Liver (tissue), 9 donors: ENCODE results near the gene TRIM41. TPM values are rescaled to one million over a fixed set of nuclear protein-coding genes. Genes with fewer than 3 reads are reported as not detected.

ENCODE experiments used
- DNase-seq: peaks from one replicate; pipeline ENCODE4 v3.0.0-alpha.2; 2017; ENCODE audit warnings: low spot score
- H3K27ac ChIP-seq, 2 donors: one replicate each; pipeline ENCODE4 v1.7.0; 2013; ENCODE audit warnings: inconsistent platforms in 2 of 2, low read length in 2 of 2, control low read depth in 1 of 2, low read depth in 1 of 2, mild to moderate bottlenecking in 1 of 2
- H3K27me3 ChIP-seq, 4 donors: one replicate each; pipeline versions ENCODE4 v1.6.1 to v1.7.0; 2013; ENCODE audit warnings: low read length in 3 of 4, inconsistent platforms in 1 of 4, mild to moderate bottlenecking in 1 of 4, moderate library complexity in 1 of 4; ENCODE audit not compliant: control insufficient read depth in 4 of 4, insufficient read depth in 4 of 4
- H3K36me3 ChIP-seq, 4 donors: one replicate each; pipeline versions ENCODE4 v1.6.1 to v1.7.0; 2013; ENCODE audit warnings: low read length in 3 of 4, mild to moderate bottlenecking in 3 of 4, low read depth in 1 of 4, moderate library complexity in 1 of 4; ENCODE audit not compliant: control insufficient read depth in 4 of 4, insufficient read depth in 3 of 4
- H3K4me1 ChIP-seq, 4 donors: one replicate each; pipeline versions ENCODE4 v1.6.1 to v1.7.0; 2013; ENCODE audit warnings: low read length in 3 of 4, mild to moderate bottlenecking in 3 of 4, moderate library complexity in 1 of 4; ENCODE audit not compliant: control insufficient read depth in 4 of 4, insufficient read depth in 4 of 4
- H3K4me3 ChIP-seq, 3 donors: one replicate each; pipeline versions ENCODE4 v1.6.1 to v1.7.0; 2013; ENCODE audit warnings: low read length in 3 of 3, control low read depth in 1 of 3, low read depth in 1 of 3, mild to moderate bottlenecking in 1 of 3
- H3K9ac ChIP-seq, 2 donors: one replicate each; pipeline ENCODE4 v1.7.0; 2013; ENCODE audit warnings: low read length in 2 of 2, mild to moderate bottlenecking in 2 of 2, moderate library complexity in 2 of 2, control low read depth in 1 of 2, low read depth in 1 of 2
- H3K9me3 ChIP-seq, 4 donors: one replicate each; pipeline versions ENCODE4 v1.6.1 to v1.7.0; 2013; ENCODE audit warnings: low read length in 3 of 4; ENCODE audit not compliant: control insufficient read depth in 4 of 4
- EGR1 ChIP-seq, 2 donors: IDR thresholded peaks; 2 replicates each; pipeline ENCODE4 v1.6.1; 2016 to 2018; ENCODE audit warnings: antibody characterized with exemption in 2 of 2, low read depth in 2 of 2
- FOXA1 ChIP-seq: IDR thresholded peaks from 2 replicates; pipeline ENCODE4 v1.6.1; 2016; ENCODE audit warnings: antibody characterized with exemption
- FOXA2 ChIP-seq: IDR thresholded peaks from 2 replicates; pipeline ENCODE4 v1.6.1; 2016; ENCODE audit warnings: antibody characterized with exemption
- GABPA ChIP-seq, 2 donors: IDR thresholded peaks in 1 of 2; conservative IDR thresholded peaks in 1 of 2; 2 replicates each; pipeline ENCODE4 v1.6.1; 2016; ENCODE audit warnings: antibody characterized with exemption in 2 of 2, mild to moderate bottlenecking in 1 of 2, moderate library complexity in 1 of 2
- HNF4A ChIP-seq, 2 donors: conservative IDR thresholded peaks; 2 replicates each; pipeline ENCODE4 v1.6.1; 2016; ENCODE audit warnings: antibody characterized with exemption in 2 of 2, mild to moderate bottlenecking in 2 of 2
- HNF4G ChIP-seq: IDR thresholded peaks from 2 replicates; pipeline ENCODE4 v1.6.1; 2016; ENCODE audit warnings: antibody characterized with exemption
- JUND ChIP-seq, 2 donors: IDR thresholded peaks; 2 replicates each; pipeline ENCODE4 v1.6.1; 2016; ENCODE audit warnings: antibody characterized with exemption in 2 of 2
- NR2F2 ChIP-seq: IDR thresholded peaks from 2 replicates; pipeline ENCODE4 v1.6.1; 2016; ENCODE audit warnings: antibody characterized with exemption
- RAD21 ChIP-seq, 2 donors: IDR thresholded peaks; 2 replicates each; pipeline ENCODE4 v1.6.1; 2016; ENCODE audit warnings: antibody characterized with exemption in 2 of 2, mild to moderate bottlenecking in 2 of 2
- RXRA ChIP-seq, 2 donors: IDR thresholded peaks; 2 replicates each; pipeline ENCODE4 v1.6.1; 2017 to 2018; ENCODE audit warnings: antibody characterized with exemption in 2 of 2, mild to moderate bottlenecking in 1 of 2
- SP1 ChIP-seq: IDR thresholded peaks from 2 replicates; pipeline ENCODE4 v1.6.1; 2018; ENCODE audit warnings: antibody characterized with exemption, mild to moderate bottlenecking
- TAF1 ChIP-seq: conservative IDR thresholded peaks from 2 replicates; pipeline ENCODE4 v1.6.1; 2016; ENCODE audit warnings: antibody characterized with exemption, mild to moderate bottlenecking
- YY1 ChIP-seq: IDR thresholded peaks from 2 replicates; pipeline ENCODE4 v1.6.1; 2016; ENCODE audit warnings: antibody characterized with exemption, mild to moderate bottlenecking
- WGBS: extraction: QIAGEN DNeasy Blood & Tissue Kit; methylation state at CpG from one replicate; pipeline ENCODE4 v1.1.7; 2013; 5-methylcytosine and 5-hydroxymethylcytosine counted together
- polyA plus RNA-seq, 2 donors: library from polyadenylated mRNA; stranded (reverse) in 1 of 2; unstranded in 1 of 2; fragments of 200-250 nt in 1 of 2; fragments of >200 nt in 1 of 2; fragmentation: Nextera tagmentation in 1 of 2; extraction: Ambion mirVana in 1 of 2; gene quantifications; one replicate each; pipeline versions ENCODE4 v1.2.1 to v1.2.3, GENCODE V29; 2013 to 2015
- total RNA-seq, 2 donors: library from RNA; depleted of rRNA; stranded (reverse); fragments of >200 nt; gene quantifications; one replicate each; pipeline ENCODE4 v1.2.3, GENCODE V29; 2014
- TF ChIP-seq, protein P1 (sequence below): IDR thresholded peaks from 2 replicates; pipeline ENCODE4 v1.6.1; 2016; ENCODE audit warnings: antibody characterized with exemption
- TF ChIP-seq, protein P2 (sequence below): IDR thresholded peaks from 2 replicates; pipeline ENCODE4 v1.6.1; 2016; ENCODE audit warnings: antibody characterized with exemption, mild to moderate bottlenecking
- TF ChIP-seq, protein P3 (sequence below): IDR thresholded peaks from 2 replicates; pipeline ENCODE4 v1.6.1; 2016; ENCODE audit warnings: antibody characterized with exemption
- TF ChIP-seq, protein P4 (sequence below): IDR thresholded peaks from 2 replicates; pipeline ENCODE4 v1.6.1; 2016; ENCODE audit warnings: antibody characterized with exemption
- donor health status: healthy.
- donor health status: healthy.
- donor health status: healthy.
- donor health status: healthy.
- donor health status: healthy.

TRIM41 gene
- total and polyA plus RNA-seq, 4 donors = 2.8 to 14.1 (median 11.0) TPM

DNA sequence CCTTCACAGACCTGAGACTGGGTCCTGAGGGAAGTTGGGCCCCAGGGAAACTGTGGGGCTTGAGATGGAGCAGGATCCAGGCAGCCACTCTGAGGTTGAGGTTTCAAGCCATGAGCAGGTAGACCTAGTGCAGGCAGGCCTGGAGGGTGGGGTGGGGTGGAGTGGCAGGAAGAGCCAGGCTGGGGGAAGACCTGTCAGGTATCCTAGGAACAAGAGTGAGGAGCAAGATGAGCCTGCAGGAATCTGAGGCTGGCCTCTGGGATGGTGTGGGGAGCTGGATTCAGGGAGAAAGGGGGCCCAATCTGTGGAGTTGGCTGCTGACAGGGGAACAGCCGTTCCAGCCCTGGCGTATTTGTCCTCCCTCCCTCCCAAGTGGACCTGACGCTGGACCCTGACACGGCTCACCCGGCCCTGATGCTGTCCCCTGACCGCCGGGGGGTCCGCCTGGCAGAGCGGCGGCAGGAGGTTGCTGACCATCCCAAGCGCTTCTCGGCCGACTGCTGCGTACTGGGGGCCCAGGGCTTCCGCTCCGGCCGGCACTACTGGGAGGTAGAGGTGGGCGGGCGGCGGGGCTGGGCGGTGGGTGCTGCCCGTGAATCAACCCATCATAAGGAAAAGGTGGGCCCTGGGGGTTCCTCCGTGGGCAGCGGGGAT lies 10.8 kb downstream of the TRIM41 start:
- no peak for TF ChIP-seq FOXA1
- no peak for TF ChIP-seq RAD21 (IDR thresholded peaks at IDR 0.05)
- TF ChIP-seq, protein P1, sequence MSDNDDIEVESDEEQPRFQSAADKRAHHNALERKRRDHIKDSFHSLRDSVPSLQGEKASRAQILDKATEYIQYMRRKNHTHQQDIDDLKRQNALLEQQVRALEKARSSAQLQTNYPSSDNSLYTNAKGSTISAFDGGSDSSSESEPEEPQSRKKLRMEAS = no peak
- no peak for TF ChIP-seq YY1
- TF ChIP-seq HNF4A (conservative IDR thresholded peaks at IDR 0.05) = no peak
- TF ChIP-seq, protein P2, sequence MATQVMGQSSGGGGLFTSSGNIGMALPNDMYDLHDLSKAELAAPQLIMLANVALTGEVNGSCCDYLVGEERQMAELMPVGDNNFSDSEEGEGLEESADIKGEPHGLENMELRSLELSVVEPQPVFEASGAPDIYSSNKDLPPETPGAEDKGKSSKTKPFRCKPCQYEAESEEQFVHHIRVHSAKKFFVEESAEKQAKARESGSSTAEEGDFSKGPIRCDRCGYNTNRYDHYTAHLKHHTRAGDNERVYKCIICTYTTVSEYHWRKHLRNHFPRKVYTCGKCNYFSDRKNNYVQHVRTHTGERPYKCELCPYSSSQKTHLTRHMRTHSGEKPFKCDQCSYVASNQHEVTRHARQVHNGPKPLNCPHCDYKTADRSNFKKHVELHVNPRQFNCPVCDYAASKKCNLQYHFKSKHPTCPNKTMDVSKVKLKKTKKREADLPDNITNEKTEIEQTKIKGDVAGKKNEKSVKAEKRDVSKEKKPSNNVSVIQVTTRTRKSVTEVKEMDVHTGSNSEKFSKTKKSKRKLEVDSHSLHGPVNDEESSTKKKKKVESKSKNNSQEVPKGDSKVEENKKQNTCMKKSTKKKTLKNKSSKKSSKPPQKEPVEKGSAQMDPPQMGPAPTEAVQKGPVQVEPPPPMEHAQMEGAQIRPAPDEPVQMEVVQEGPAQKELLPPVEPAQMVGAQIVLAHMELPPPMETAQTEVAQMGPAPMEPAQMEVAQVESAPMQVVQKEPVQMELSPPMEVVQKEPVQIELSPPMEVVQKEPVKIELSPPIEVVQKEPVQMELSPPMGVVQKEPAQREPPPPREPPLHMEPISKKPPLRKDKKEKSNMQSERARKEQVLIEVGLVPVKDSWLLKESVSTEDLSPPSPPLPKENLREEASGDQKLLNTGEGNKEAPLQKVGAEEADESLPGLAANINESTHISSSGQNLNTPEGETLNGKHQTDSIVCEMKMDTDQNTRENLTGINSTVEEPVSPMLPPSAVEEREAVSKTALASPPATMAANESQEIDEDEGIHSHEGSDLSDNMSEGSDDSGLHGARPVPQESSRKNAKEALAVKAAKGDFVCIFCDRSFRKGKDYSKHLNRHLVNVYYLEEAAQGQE = no peak
- TF ChIP-seq, protein P3, sequence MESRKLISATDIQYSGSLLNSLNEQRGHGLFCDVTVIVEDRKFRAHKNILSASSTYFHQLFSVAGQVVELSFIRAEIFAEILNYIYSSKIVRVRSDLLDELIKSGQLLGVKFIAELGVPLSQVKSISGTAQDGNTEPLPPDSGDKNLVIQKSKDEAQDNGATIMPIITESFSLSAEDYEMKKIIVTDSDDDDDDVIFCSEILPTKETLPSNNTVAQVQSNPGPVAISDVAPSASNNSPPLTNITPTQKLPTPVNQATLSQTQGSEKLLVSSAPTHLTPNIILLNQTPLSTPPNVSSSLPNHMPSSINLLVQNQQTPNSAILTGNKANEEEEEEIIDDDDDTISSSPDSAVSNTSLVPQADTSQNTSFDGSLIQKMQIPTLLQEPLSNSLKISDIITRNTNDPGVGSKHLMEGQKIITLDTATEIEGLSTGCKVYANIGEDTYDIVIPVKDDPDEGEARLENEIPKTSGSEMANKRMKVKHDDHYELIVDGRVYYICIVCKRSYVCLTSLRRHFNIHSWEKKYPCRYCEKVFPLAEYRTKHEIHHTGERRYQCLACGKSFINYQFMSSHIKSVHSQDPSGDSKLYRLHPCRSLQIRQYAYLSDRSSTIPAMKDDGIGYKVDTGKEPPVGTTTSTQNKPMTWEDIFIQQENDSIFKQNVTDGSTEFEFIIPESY = no peak
- no peak for TF ChIP-seq GABPA (IDR thresholded peaks at IDR 0.05 in 1 of 2, conservative IDR thresholded peaks at IDR 0.05 in 1 of 2)
- TF ChIP-seq NR2F2 = no peak
- TF ChIP-seq SP1 = no peak
- TF ChIP-seq HNF4G = no peak
- TF ChIP-seq FOXA2 = no peak
- TF ChIP-seq RXRA (IDR thresholded peaks at IDR 0.05) = no peak
- TF ChIP-seq, protein P4, sequence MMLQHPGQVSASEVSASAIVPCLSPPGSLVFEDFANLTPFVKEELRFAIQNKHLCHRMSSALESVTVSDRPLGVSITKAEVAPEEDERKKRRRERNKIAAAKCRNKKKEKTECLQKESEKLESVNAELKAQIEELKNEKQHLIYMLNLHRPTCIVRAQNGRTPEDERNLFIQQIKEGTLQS = no peak
- no peak for TF ChIP-seq TAF1
- TF ChIP-seq JUND (IDR thresholded peaks at IDR 0.05) = no peak
- DNase-seq = no peak
- Histone ChIP-seq H3K27me3 (no peaks in the 10 kb centered on the region), H3K4me3 (no peak overlapping the region), H3K4me1 (no peaks in the 10 kb centered on the region), H3K9me3 (no peaks in the 10 kb centered on the region), H3K36me3 (peaks cover 27 to 78% (median 54%) of the 10 kb centered on the region in 4 donors), H3K9ac (no peak overlapping the region), H3K27ac (no peak overlapping the region)
- 94% methylated on average over 24 of the region's 24 CpGs for whole genome bisulfite sequencing

DNA sequence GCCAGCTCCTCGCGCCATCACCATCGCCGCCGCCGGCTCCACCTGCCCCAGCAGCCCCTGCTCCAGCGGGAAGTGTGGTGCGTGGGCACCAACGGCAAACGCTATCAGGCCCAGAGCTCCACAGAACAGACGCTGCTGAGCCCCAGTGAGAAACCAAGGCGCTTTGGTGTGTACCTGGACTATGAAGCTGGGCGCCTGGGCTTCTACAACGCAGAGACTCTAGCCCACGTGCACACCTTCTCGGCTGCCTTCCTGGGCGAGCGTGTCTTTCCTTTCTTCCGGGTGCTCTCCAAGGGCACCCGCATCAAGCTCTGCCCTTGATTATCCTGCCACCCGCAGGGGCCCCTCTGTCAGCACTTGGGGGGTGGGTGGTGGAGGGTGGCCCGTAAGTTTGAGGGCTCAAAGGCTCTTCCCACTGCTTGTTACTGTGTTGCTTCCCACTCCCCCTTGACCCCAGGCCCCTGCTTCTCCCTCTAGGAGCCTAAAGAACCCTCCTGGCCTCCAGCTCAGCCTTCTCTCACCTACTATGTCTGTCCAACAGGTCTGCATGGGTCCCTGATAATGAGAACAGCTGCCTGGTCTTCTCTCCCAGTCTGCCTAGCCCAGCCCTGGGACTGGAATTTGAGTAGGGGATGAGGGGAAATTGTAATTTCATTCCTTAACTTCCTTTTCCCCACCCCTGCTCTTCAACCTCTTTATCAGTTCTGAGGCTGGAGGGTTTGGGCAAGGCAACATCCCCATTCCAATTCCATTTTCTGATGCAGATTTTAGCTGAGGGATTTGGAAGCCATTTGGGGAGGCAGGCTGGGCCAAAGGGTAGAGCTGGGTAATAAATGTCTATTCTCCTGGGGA lies 11.6 kb downstream of the TRIM41 start:
- Histone ChIP-seq H3K36me3 (peaks cover 33 to 85% (median 61%) of the 10 kb centered on the region in 4 donors), H3K27me3 (no peaks in the 10 kb centered on the region), H3K27ac (no peak overlapping the region), H3K4me3 (no peak overlapping the region), H3K9me3 (no peaks in the 10 kb centered on the region), H3K9ac (no peak overlapping the region), H3K4me1 (no peaks in the 10 kb centered on the region)
- WGBS = 93% methylated on average over 22 of the region's 22 CpGs
- DNase-seq = no peak
- TF ChIP-seq FOXA1 = no peak
- no peak for TF ChIP-seq RXRA (IDR thresholded peaks at IDR 0.05)
- TF ChIP-seq, protein P4 = no peak
- no peak for TF ChIP-seq SP1
- TF ChIP-seq, protein P3 = no peak
- no peak for TF ChIP-seq JUND (IDR thresholded peaks at IDR 0.05)
- TF ChIP-seq, protein P1 = no peak
- TF ChIP-seq EGR1 (IDR thresholded peaks at IDR 0.05; ENCODE audit: low read depth in 2 of 2) = no peak
- no peak for TF ChIP-seq NR2F2
- TF ChIP-seq, protein P2 = no peak
- TF ChIP-seq RAD21 (IDR thresholded peaks at IDR 0.05) = no peak
- TF ChIP-seq YY1 = no peak
